H1 (cell line): ENCODE measurements around the gene TLK1. TPM values are rescaled to one million over a fixed set of nuclear protein-coding genes. Genes with fewer than 3 reads are reported as not detected.
A peak's percentile ranks its signal among the peaks of the same experiment; 100 is the strongest.

Experiments used
- ASH2L ChIP-seq: fragments of 200-600, 300-600 bp; sonication (generic); IDR thresholded peaks from one replicate; pipeline ENCODE4 v1.7.1; 2017; ENCODE audit warnings: low read length
- BACH1 ChIP-seq: IDR thresholded peaks from 2 replicates; pipeline ENCODE4 v1.6.1; 2012; ENCODE audit warnings: low read length, improper control_type of control experiment
- CEBPB ChIP-seq: IDR thresholded peaks from 2 replicates; pipeline ENCODE4 v1.6.1; 2012; ENCODE audit warnings: low read depth, low read length
- CHD2 ChIP-seq: IDR thresholded peaks from 2 replicates; pipeline ENCODE4 v1.6.1; 2012; ENCODE audit warnings: low read length, improper control_type of control experiment
- CTBP2 ChIP-seq: IDR thresholded peaks from 2 replicates; pipeline ENCODE4 v1.7.0; 2011; ENCODE audit warnings: borderline replicate concordance, mild to moderate bottlenecking, moderate library complexity, mixed read lengths, low read length; ENCODE audit not compliant: insufficient read depth, insufficient read length
- EGR1 ChIP-seq: IDR thresholded peaks from 2 replicates; pipeline ENCODE4 v1.6.1; 2011; ENCODE audit warnings: low read depth, low read length, borderline replicate concordance
- GABPA ChIP-seq: IDR thresholded peaks from 2 replicates; pipeline ENCODE4 v1.6.1; 2011; ENCODE audit warnings: mild to moderate bottlenecking, low read length, moderate library complexity, borderline replicate concordance; ENCODE audit not compliant: insufficient read depth
- JUN ChIP-seq: IDR thresholded peaks from 2 replicates; pipeline ENCODE4 v1.6.1; 2011; ENCODE audit warnings: low read depth, mild to moderate bottlenecking, improper control_type of control experiment, low read length
- JUND ChIP-seq: IDR thresholded peaks from 2 replicates; pipeline ENCODE4 v1.6.1; 2011; ENCODE audit warnings: mild to moderate bottlenecking, improper control_type of control experiment, low read length
- KDM4A ChIP-seq: IDR thresholded peaks from one replicate; pipeline ENCODE4 v1.7.1; 2012; ENCODE audit warnings: low read depth, mild to moderate bottlenecking, moderate library complexity, low read length, inconsistent platforms; ENCODE audit not compliant: severe bottlenecking
- KDM5A ChIP-seq: fragments of 200-600 bp; IDR thresholded peaks from 2 replicates; pipeline ENCODE4 v1.7.1; 2012; ENCODE audit warnings: mild to moderate bottlenecking, low read length, inconsistent platforms, mixed read lengths
- NRF1 ChIP-seq: IDR thresholded peaks from 2 replicates; pipeline ENCODE4 v1.6.1; 2011; ENCODE audit warnings: mild to moderate bottlenecking, low read depth, low read length, improper control_type of control experiment
- PHF8 ChIP-seq: fragments of 200-600 bp; sonication (generic); conservative IDR thresholded peaks from 2 replicates; pipeline ENCODE4 v1.7.1; 2012; ENCODE audit warnings: low read depth, mild to moderate bottlenecking, inconsistent platforms, low read length, moderate library complexity
- POLR2A ChIP-seq, 2 experiments: IDR thresholded peaks; 1 replicate in 1 of 2; 2 replicates in 1 of 2; pipeline ENCODE4 v1.6.1; 2011; ENCODE audit warnings: low read depth in 2 of 2, low read length in 2 of 2, mild to moderate bottlenecking in 2 of 2; ENCODE audit errors: control extremely low read depth in 1 of 2
- POLR2AphosphoS5 ChIP-seq: IDR thresholded peaks from 2 replicates; pipeline ENCODE4 v1.6.1; 2011; ENCODE audit warnings: low read depth, low read length
- RBBP5 ChIP-seq: IDR thresholded peaks from 2 replicates; pipeline ENCODE4 v1.7.1; 2012; ENCODE audit warnings: low read depth, mild to moderate bottlenecking, inconsistent platforms, low read length, moderate library complexity, borderline replicate concordance
- RXRA ChIP-seq: IDR thresholded peaks from 2 replicates; pipeline ENCODE4 v1.6.1; 2011; ENCODE audit warnings: low read depth, mild to moderate bottlenecking, low read length, moderate library complexity; ENCODE audit not compliant: insufficient read depth
- SAP30 ChIP-seq: fragments of 300-600 bp; sonication (generic); IDR thresholded peaks from 2 replicates; pipeline ENCODE4 v1.7.1; 2012; ENCODE audit warnings: low read length, moderate library complexity, mild to moderate bottlenecking, inconsistent platforms; ENCODE audit not compliant: insufficient read depth, insufficient replicate concordance
- SP2 ChIP-seq: IDR thresholded peaks from 2 replicates; pipeline ENCODE4 v1.6.1; 2012; ENCODE audit warnings: mild to moderate bottlenecking, low read length, inconsistent platforms
- TAF7 ChIP-seq: optimal IDR thresholded peaks from 2 replicates; pipeline ENCODE3; 2011; ENCODE audit warnings: low read depth, mild to moderate bottlenecking, inconsistent platforms, low read length, moderate library complexity, borderline replicate concordance
- TBP ChIP-seq: IDR thresholded peaks from 2 replicates; pipeline ENCODE4 v1.6.1; 2011; ENCODE audit warnings: low read depth, low read length, improper control_type of control experiment
- USF2 ChIP-seq: IDR thresholded peaks from 2 replicates; pipeline ENCODE4 v1.6.1; 2011; ENCODE audit warnings: low read length, improper control_type of control experiment
- polyA plus RNA-seq, 7 experiments: library from polyadenylated mRNA; depleted of rRNA in 3 of 7; stranded (reverse) in 5 of 7; unstranded in 2 of 7; fragments of >200 nt in 5 of 7; fragments of 200-250 nt in 2 of 7; gene quantifications; 1 replicate in 5 of 7; 2 replicates in 1 of 7; 4 replicates in 1 of 7; pipeline versions ENCODE4 v1.2.1 to v1.2.3, GENCODE V29; 2011 to 2013; ENCODE audit warnings: missing spikeins in 2 of 7, mixed read lengths in 2 of 7
- total RNA-seq: library from RNA; stranded (reverse); fragmentation: NEBNext Ultra II Directional; extraction: Animal tissue kit (Norgen Biotek cat#: 25700); gene quantifications from 2 replicates; pipeline ENCODE4 v1.2.1, GENCODE V29; 2021

The TLK1 gene
- total and polyA plus RNA-seq, 2 of the 8 experiments (the other 6 are each of a cell fraction or from before 2014, with no cell fraction given): 11.2 to 102 TPM

- TF ChIP-seq ASH2L (peak; percentile 99), BACH1 (no peak), KDM4A (peak; percentile 70), RXRA (no peak), TBP (peak; percentile 25; the same call in 1 of the 2 replicates), POLR2A (IDR thresholded peaks at IDR 0.05; ENCODE audit: control extremely low read depth in 1 of 2, low read depth in 2 of 2, low read length in 2 of 2) (peak in 1 of 2 experiments; percentile 68; a peak in 2 of 3 replicates), SP2 (no peak), GABPA (no peak), PHF8 (peak; percentile 65), POLR2AphosphoS5 (peak; percentile 64; the same call in 1 of the 2 replicates), EGR1 (peak; percentile 74), RBBP5 (peak; percentile 98), SAP30 (no peak), JUN (no peak), TAF7 (peak; percentile 44), CEBPB (no peak), KDM5A (no peak), NRF1 (no peak), CTBP2 (no peak), USF2 (no peak), JUND (no peak), CHD2 (peak; percentile 81)
Measured at GRCh38 chr2:171160119-171160955, at the start of gene TLK1 (continued).
